Mononuclear cell (primary cell): Measurements from ENCODE around the gene ZNF610. TPM values are rescaled to one million over a fixed set of nuclear protein-coding genes. Genes with fewer than 3 reads are reported as not detected.

Source experiments
- H3K27me3 ChIP-seq: 2 replicates; pipeline ENCODE4 v1.6.0; 2011; ENCODE audit warnings: low read length, control low read depth; ENCODE audit not compliant: insufficient read depth
- H3K4me1 ChIP-seq: 2 replicates; pipeline ENCODE4 v1.5.1; 2011; ENCODE audit warnings: mild to moderate bottlenecking, low read length, control low read depth; ENCODE audit not compliant: insufficient read depth
- H3K4me3 ChIP-seq: 2 replicates; pipeline ENCODE4 v1.5.1; 2011; ENCODE audit warnings: mild to moderate bottlenecking, low read length, moderate library complexity
- H3K9me3 ChIP-seq: 2 replicates; pipeline ENCODE4 v1.5.1; 2011; ENCODE audit warnings: low read depth, mild to moderate bottlenecking, control low read depth, low read length
- total RNA-seq: library from RNA; depleted of rRNA; stranded (reverse); fragments of >200 nt; gene quantifications from one replicate; pipeline ENCODE4 v1.2.3, GENCODE V29; 2012

Gene ZNF610
- total RNA-seq, 1 donor, result 0.52 TPM

GRCh38 chr19:52351512-52351911 is 15.5 kb downstream of the ZNF610 start:
- Histone ChIP-seq H3K9me3 (peaks cover 10% of the 10 kb centered on the region), H3K27me3 (no peaks in the 10 kb centered on the region), H3K4me3 (no peak overlapping the region), H3K4me1 (no peaks in the 10 kb centered on the region)

GRCh38 chr19:52366414-52366824 is 30.4 kb downstream of the ZNF610 start:
- no peaks in the 10 kb centered on the region for H3K27me3 ChIP-seq
- peaks cover 4% of the 10 kb centered on the region for H3K4me1 ChIP-seq
- peaks cover 58% of the 10 kb centered on the region for H3K9me3 ChIP-seq
- no peak overlapping the region for H3K4me3 ChIP-seq

- Histone ChIP-seq H3K27me3 (no peaks in the 10 kb centered on the region), H3K4me1 (peaks cover 4% of the 10 kb centered on the region), H3K9me3 (peaks cover 42% of the 10 kb centered on the region), H3K4me3 (peak within 1 kb of the TSS; percentile 71)
Observed at GRCh38 chr19:52369559-52370340, 33.7 kb downstream of the ZNF610 start, which contains the start of gene ZNF880. Gene ZNF880, plus strand, starts transcription at chr19:52369923. Its CDS starts 43 bp downstream, at chr19:52369966.

GRCh38 chr19:52370341-52370710 is 34.3 kb downstream of the ZNF610 start:
- no peaks in the 10 kb centered on the region for H3K27me3 ChIP-seq
- H3K9me3 ChIP-seq, result peaks cover 36% of the 10 kb centered on the region

DNA sequence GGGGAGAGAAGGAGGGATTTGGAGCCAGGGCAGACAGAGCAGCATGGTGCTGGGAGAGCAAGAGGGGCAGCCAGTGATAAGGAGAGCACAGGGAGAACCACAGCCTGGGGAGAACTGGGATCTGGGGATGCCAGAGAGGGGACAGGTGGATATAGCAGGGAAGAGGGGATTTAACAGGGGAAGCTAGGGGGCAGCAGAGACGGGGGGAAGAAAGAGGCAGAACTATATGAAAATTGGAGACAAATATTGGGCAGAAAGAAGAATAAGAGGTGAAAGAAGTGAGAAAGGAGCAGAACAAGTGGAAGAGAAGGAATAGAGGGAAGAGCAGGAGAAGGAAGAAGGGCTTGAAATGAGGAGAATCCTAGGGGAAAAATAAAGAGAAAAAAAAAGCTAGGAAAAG is 55.1 kb downstream of the ZNF610 start:
- Histone ChIP-seq H3K4me1 (no peaks in the 10 kb centered on the region), H3K4me3 (no peak overlapping the region), H3K9me3 (peaks cover 30% of the 10 kb centered on the region), H3K27me3 (no peaks in the 10 kb centered on the region)

More at GRCh38 chr19:52370341-52370710, 34.3 kb downstream of the ZNF610 start:
- peak overlapping the region; percentile 71 for H3K4me3 ChIP-seq
- H3K4me1 ChIP-seq, result peaks cover 4% of the 10 kb centered on the region

GRCh38 chr19:52397310-52398080 is 61.5 kb downstream of the ZNF610 start, which contains the start of gene ZNF528:
Gene ZNF528, plus strand, starts transcription at chr19:52397849. Its CDS starts 4,165 bp downstream, at chr19:52402014.
- H3K4me3 ChIP-seq, result peak within 1 kb of the TSS; percentile 71
- no peaks in the 10 kb centered on the region for H3K27me3 ChIP-seq
- H3K9me3 ChIP-seq, result peaks cover 8% of the 10 kb centered on the region
- H3K4me1 ChIP-seq, result peaks cover 15% of the 10 kb centered on the region

DNA sequence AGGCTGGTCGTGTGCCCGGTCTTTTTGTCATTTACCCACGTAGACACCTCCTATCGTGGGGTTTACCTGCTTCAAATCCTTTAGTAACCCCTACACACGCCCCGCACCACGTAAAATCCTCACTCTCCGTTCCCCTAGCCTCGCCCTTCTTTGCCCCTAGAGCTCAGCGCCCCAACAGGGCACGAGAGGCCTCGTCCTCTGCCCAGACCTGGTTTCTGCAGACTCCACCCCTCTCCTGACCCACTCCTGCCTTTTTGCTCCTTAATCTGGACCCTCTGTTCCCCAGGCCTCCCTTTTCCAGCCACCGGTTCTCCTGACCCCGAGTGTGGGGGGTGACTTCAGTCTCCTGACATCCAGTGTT is 62.0 kb downstream of the ZNF610 start:
- H3K4me1 ChIP-seq, result peaks cover 15% of the 10 kb centered on the region
- H3K4me3 ChIP-seq, result peak overlapping the region; percentile 71
- H3K27me3 ChIP-seq, result no peaks in the 10 kb centered on the region
- H3K9me3 ChIP-seq, result peaks cover 8% of the 10 kb centered on the region

DNA sequence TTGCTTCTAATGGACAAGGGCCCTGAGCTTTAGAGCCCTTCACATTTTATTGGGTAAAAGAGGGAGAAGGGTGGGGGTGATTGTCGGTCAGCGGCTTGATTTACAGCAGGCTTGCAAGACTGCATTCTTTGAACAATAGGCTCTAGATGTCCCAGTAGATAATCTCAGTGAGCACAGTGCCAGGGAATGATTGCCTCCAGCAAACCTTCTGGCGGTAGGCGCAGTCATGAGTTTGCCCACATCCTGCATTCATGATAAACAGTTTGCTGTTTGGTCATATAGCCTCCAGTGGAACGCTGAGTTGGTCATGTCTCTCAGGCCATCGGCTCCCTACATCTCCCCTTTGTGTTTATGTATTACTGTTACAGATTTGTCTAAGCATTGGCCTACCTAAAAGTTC is 74.2 kb downstream of the ZNF610 start:
- no peak overlapping the region for H3K4me3 ChIP-seq
- peaks cover 51% of the 10 kb centered on the region for H3K9me3 ChIP-seq
- no peaks in the 10 kb centered on the region for H3K27me3 ChIP-seq
- no peaks in the 10 kb centered on the region for H3K4me1 ChIP-seq

GRCh38 chr19:52415711-52416110 is 79.7 kb downstream of the ZNF610 start:
- H3K4me1 ChIP-seq, result no peaks in the 10 kb centered on the region
- no peaks in the 10 kb centered on the region for H3K27me3 ChIP-seq
- H3K9me3 ChIP-seq, result peaks cover 68% of the 10 kb centered on the region
- H3K4me3 ChIP-seq, result no peak overlapping the region

Other genes with a start within 250 kb of the ZNF610 start
- gene ZNF841, start 240.5 kb upstream of the ZNF610 start, total RNA-seq, result 19.6 TPM
- gene ZNF616, start 196.3 kb upstream of the ZNF610 start, total RNA-seq, result 1.2 TPM
- 12.3 TPM for gene ZNF836, start 164.6 kb upstream of the ZNF610 start, total RNA-seq
- gene PPP2R1A, start 146.2 kb upstream of the ZNF610 start, total RNA-seq, result 79.1 TPM
- 53.9 TPM for gene ZNF766, start 66.7 kb upstream of the ZNF610 start, total RNA-seq
- gene ZNF480, start 39.1 kb upstream of the ZNF610 start, total RNA-seq, result 5.6 TPM
- gene ZNF880, start 33.7 kb downstream of the ZNF610 start, total RNA-seq, result 15.6 TPM
- 13.5 TPM for gene ZNF528, start 61.6 kb downstream of the ZNF610 start, total RNA-seq
- gene ZNF534, start 92.9 kb downstream of the ZNF610 start, total RNA-seq, result 0.10 TPM
- gene ZNF578, start 117.3 kb downstream of the ZNF610 start, total RNA-seq, result 1.3 TPM
- 28.4 TPM for gene ZNF808, start 191.4 kb downstream of the ZNF610 start, total RNA-seq
- gene ZNF701, start 234.0 kb downstream of the ZNF610 start, total RNA-seq, result 9.3 TPM